Breast epithelium (tissue), 3 donors: ENCODE results near the gene IQCH.

ENCODE experiments used
- CTCF ChIP-seq, 3 donors: fragments of 450-650 bp; IDR thresholded peaks; one replicate each; pipeline ENCODE4 v1.5.1; 2016 to 2017; ENCODE audit warnings: antibody characterized with exemption in 3 of 3, mild to moderate bottlenecking in 3 of 3, moderate library complexity in 3 of 3
- POLR2A ChIP-seq: fragments of 450-650 bp; IDR thresholded peaks from one replicate; pipeline ENCODE4 v1.6.1; 2016; ENCODE audit warnings: antibody characterized with exemption, mild to moderate bottlenecking, moderate library complexity
- POLR2AphosphoS5 ChIP-seq, 3 donors: sonication (generic); formaldehyde crosslinking; IDR thresholded peaks; one replicate each; pipeline ENCODE4 v1.6.1; 2017; ENCODE audit warnings: antibody characterized with exemption in 3 of 3

GRCh38 chr15:67208396-67208795 lies 46.2 kb upstream of the IQCH start:
- TF ChIP-seq POLR2A (no peak), CTCF (IDR thresholded peaks at IDR 0.05) (no peak), POLR2AphosphoS5 (IDR thresholded peaks at IDR 0.05) (no peak)
